Heart left ventricle (tissue), 13 donors: ENCODE data around the gene BRWD1.

Experiments used
- CTCF ChIP-seq, 12 donors: fragments of 200-600 bp; sonication (generic) in 4 of 12; IDR thresholded peaks; one replicate each; pipeline versions ENCODE4 v1.5.0 to v1.8.0; 2018 to 2022; ENCODE audit warnings: antibody characterized with exemption in 12 of 12, mild to moderate bottlenecking in 5 of 12
- POLR2A ChIP-seq, 2 donors: fragments of 450-650 bp; IDR thresholded peaks; one replicate each; pipeline ENCODE4 v1.6.1; 2017; ENCODE audit warnings: antibody characterized with exemption in 2 of 2, mild to moderate bottlenecking in 2 of 2, moderate library complexity in 2 of 2
- donor health status: ischemic (EF 13 %, LVEDD 7.1; RV severe dilation, severe dysfunction).
- donor health status: DM: no; HTN: yes; CAD: no.
- donor health status: DM: no; HTN: no; CAD: no.
- donor health status: ischemic (EF 25% LVEDD 6.9; RV normal size, moderate dysfunction).
- donor health status: ischemic (EF 25% LVEDD 5.7; RV mildly dilated, moderate dysfunction).
- donor health status: ischemic (EF 35%, LVEDD 5.7; RV mildly dilated, moderate dysfunction).
- donor health status: nonischemic (EF 11% LVEDD 7.7; RV severe dilation, severe dysfunction).
- donor health status: DM: yes; HTN: yes; CAD: no.
- donor health status: PGD.
- donor health status: ischemic (EF 29% LVEDD 5.4; RV normal size, mild dysfunction).
- donor health status: nonischemic (EF 23%, LVEDD 6.1; RV moderate dilation, normal function).

- TF ChIP-seq POLR2A (IDR thresholded peaks at IDR 0.05) (no peak), CTCF (IDR thresholded peaks at IDR 0.05) (no peak)
Observed at GRCh38 chr21:39330001-39330400, 16.6 kb upstream of the BRWD1 start.
